ENCODE data around the gene KCNC1. TPM values are rescaled to one million over a fixed set of nuclear protein-coding genes. Genes with fewer than 3 reads are reported as not detected.

The KCNC1 gene
- total and polyA plus RNA-seq, 7 donors, result 0.36 to 1.9 (median 0.48) TPM; not detected in 3

GRCh38 chr11:17790453-17790852 lies 55.9 kb downstream of the KCNC1 start:
- no peak for DNase-seq
- no peak overlapping the region for H3K27ac ChIP-seq
- H3K36me3 ChIP-seq, result no peaks in the 10 kb centered on the region
- TF ChIP-seq POLR2AphosphoS5 (IDR thresholded peaks at IDR 0.05) (no peak), CTCF (IDR thresholded peaks at IDR 0.05) (no peak)
- intact Hi-C loops (cut with DNase I), result no loop called here
- 88 to 94% methylated on average over 1 of the region's 1 CpG for WGBS, 2 donors
- no peaks in the 10 kb centered on the region for H3K9me3 ChIP-seq
- no peaks in the 10 kb centered on the region for H3K27me3 ChIP-seq
- H3K4me3 ChIP-seq, result no peak overlapping the region
- no peaks in the 10 kb centered on the region for H3K4me1 ChIP-seq

- Histone ChIP-seq H3K27me3 (no peaks in the 10 kb centered on the region), H3K4me3 (no peak overlapping the region), H3K9me3 (no peaks in the 10 kb centered on the region), H3K36me3 (no peaks in the 10 kb centered on the region), H3K27ac (no peak overlapping the region), H3K4me1 (no peaks in the 10 kb centered on the region)
- intact Hi-C loops (cut with DNase I), result no loop called here
- TF ChIP-seq POLR2A (IDR thresholded peaks at IDR 0.05) (no peak), POLR2AphosphoS5 (IDR thresholded peaks at IDR 0.05) (no peak), CTCF (IDR thresholded peaks at IDR 0.05) (no peak), EP300 (IDR thresholded peaks at IDR 0.05) (no peak)
- DNase-seq, result no peak
These were observed 56.6 kb downstream of the KCNC1 start for GRCh38 chr11:17791144-17791543.

DNA sequence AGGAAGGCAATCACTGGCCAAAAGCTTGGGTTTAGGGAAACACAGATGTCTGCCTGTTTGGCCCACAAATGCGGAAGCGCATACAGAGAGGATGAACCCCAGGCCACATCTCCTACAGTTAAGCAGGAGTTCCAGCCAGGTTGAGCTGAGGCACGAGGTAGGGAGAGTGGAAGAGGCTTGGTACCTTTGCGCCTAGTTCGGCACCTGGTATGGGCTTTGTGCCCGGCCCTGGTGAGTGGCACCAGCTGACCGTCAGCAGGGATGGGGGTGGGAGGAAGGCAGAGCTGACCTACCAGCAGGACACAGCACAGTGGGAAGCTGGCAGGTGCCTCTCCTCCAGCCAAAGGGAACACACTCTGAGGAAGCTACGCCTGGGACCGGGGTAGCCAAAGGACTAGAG lies 57.6 kb downstream of the KCNC1 start:
- intact Hi-C loops (cut with DNase I), result no loop called here
- Histone ChIP-seq H3K27ac (no peak overlapping the region), H3K9me3 (no peaks in the 10 kb centered on the region), H3K4me3 (no peak overlapping the region), H3K4me1 (no peaks in the 10 kb centered on the region), H3K27me3 (no peaks in the 10 kb centered on the region), H3K36me3 (no peaks in the 10 kb centered on the region)
- TF ChIP-seq CTCF (IDR thresholded peaks at IDR 0.05) (no peak), EP300 (IDR thresholded peaks at IDR 0.05) (no peak), POLR2A (IDR thresholded peaks at IDR 0.05) (no peak), POLR2AphosphoS5 (IDR thresholded peaks at IDR 0.05) (no peak)
- 94 to 97% methylated on average over 9 of the region's 9 CpGs for WGBS, 2 donors
- no peak for DNase-seq

DNA sequence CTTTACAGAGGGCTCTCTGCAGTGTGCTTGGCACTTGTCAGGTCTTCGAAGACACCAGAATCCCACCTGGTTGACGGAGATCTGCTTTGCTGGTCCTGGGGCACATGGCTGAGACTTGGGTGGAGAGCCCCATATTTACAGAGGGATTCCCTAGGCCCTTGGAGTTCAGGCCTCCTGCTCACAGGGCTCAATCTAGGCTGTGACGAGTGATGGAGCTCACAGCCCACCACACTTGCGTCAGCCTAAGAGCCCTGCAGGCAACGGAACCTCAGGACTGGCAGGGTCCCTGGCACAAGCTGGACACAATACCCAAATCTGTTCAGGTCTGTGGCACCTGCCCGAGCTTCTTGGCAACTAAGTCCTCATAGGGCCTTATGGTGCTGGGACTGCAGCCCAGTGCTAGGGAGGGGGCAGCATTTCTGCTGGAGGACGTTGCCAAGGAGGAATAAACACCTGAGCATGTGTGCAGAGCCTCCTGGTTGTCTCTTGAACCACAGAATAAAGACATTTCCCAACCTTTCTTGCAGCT lies 59.1 kb downstream of the KCNC1 start:
- H3K36me3 ChIP-seq, result no peaks in the 10 kb centered on the region
- WGBS, 2 donors, result 93% methylated on average over 7 of the region's 7 CpGs
- peaks cover 0 to 9% (median 3%) of the 10 kb centered on the region in 4 donors for H3K4me1 ChIP-seq
- no peak overlapping the region for H3K27ac ChIP-seq
- H3K9me3 ChIP-seq, result no peaks in the 10 kb centered on the region
- DNase-seq, result no peak
- no peak overlapping the region for H3K4me3 ChIP-seq
- TF ChIP-seq POLR2A (IDR thresholded peaks at IDR 0.05), result no peak
- no peak for TF ChIP-seq EP300 (IDR thresholded peaks at IDR 0.05)
- H3K27me3 ChIP-seq, result no peaks in the 10 kb centered on the region
- intact Hi-C loops (cut with DNase I), result no loop called here

DNA sequence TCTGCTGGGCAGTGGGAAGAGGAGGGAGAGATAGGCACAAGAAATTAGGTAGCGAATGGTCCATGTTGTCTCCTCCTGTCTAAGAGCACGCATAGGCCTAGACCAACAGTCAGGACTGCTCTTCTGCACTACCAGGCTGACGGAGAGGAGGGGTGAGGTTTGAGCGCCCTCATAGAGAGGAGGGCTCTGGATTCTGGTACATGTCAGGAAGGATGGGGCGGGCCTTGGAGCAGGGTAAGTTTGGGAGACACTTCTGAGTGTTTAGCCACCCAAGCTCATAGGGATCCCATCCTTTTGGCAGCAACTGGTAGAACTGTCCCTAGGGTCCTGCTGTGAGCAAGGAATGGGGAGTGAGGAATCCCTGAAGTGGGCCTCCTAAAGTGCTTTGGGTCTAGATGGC lies 60.4 kb downstream of the KCNC1 start:
- Histone ChIP-seq H3K9me3 (no peaks in the 10 kb centered on the region), H3K4me3 (no peak overlapping the region), H3K27ac (no peak overlapping the region), H3K4me1 (peaks cover 0 to 13% (median 3%) of the 10 kb centered on the region in 4 donors), H3K27me3 (no peaks in the 10 kb centered on the region), H3K36me3 (no peaks in the 10 kb centered on the region)
- no peak for DNase-seq
- intact Hi-C loops (cut with DNase I), result no loop called here
- TF ChIP-seq POLR2AphosphoS5 (IDR thresholded peaks at IDR 0.05), result no peak
- no peak for TF ChIP-seq CTCF (IDR thresholded peaks at IDR 0.05)
- 94% methylated on average over 5 of the region's 5 CpGs for WGBS, 2 donors

Measured in sigmoid colon (tissue), 7 donors.